ENCODE data around the gene RBBP8NL. TPM values are rescaled to one million over a fixed set of nuclear protein-coding genes. Genes with fewer than 3 reads are reported as not detected.

RBBP8NL gene
- total RNA-seq, 6 experiments from 2014 or later: not detected

GRCh38 chr20:62412194-62413024 lies 14.9 kb downstream of the RBBP8NL start:
- DNase-seq: no peak
- no peak overlapping the region for H3K4me3 Mint-ChIP-seq
- TF ChIP-seq, protein P1, sequence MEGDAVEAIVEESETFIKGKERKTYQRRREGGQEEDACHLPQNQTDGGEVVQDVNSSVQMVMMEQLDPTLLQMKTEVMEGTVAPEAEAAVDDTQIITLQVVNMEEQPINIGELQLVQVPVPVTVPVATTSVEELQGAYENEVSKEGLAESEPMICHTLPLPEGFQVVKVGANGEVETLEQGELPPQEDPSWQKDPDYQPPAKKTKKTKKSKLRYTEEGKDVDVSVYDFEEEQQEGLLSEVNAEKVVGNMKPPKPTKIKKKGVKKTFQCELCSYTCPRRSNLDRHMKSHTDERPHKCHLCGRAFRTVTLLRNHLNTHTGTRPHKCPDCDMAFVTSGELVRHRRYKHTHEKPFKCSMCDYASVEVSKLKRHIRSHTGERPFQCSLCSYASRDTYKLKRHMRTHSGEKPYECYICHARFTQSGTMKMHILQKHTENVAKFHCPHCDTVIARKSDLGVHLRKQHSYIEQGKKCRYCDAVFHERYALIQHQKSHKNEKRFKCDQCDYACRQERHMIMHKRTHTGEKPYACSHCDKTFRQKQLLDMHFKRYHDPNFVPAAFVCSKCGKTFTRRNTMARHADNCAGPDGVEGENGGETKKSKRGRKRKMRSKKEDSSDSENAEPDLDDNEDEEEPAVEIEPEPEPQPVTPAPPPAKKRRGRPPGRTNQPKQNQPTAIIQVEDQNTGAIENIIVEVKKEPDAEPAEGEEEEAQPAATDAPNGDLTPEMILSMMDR (IDR thresholded peaks at IDR 0.05): no peak
- no peak overlapping the region for H3K27ac Mint-ChIP-seq
- no peaks in the 10 kb centered on the region for H3K36me3 Mint-ChIP-seq (ENCODE audit: low read depth)
- no peaks in the 10 kb centered on the region for H3K4me1 Mint-ChIP-seq (ENCODE audit: low read depth)
- H3K27me3 Mint-ChIP-seq (ENCODE audit: insufficient read depth): peaks cover 5% of the 10 kb centered on the region
- no peaks in the 10 kb centered on the region for H3K9me3 Mint-ChIP-seq

DNA sequence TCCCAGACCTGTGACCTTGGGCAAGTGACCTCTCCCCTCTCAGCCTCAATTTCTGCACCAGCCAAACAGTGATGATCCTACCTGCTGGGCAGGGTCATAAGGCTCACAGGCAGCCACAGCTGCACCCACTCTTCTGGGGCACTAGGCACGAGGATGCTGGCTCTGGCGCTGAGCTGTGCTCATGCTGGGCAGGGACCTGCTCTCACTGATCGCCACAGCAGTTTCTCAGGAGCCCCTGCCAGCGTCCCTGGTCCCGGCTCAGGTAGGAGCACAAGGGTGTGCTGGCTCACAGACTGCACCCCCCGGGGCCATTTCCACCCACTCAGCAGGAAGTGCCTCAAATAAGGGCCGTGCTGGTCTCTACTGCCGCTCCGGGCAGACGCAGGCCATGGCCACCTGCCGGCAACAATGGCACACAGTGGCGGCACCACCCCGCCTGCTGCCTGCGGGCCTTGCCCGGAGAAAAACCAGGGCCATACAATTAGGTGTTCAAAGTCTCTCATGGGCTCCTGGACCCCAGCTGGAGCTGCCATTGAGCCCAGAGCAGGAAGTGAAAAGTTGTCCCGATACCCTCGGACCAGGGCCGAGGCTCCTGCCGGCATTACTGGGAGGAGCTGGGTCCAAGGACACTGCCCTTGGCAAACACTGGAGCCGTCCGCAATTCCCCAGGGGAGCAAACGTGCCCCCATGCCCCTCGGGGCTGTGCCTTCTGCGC lies 15.7 kb downstream of the RBBP8NL start:
- no peaks in the 10 kb centered on the region for H3K9me3 Mint-ChIP-seq

DNA sequence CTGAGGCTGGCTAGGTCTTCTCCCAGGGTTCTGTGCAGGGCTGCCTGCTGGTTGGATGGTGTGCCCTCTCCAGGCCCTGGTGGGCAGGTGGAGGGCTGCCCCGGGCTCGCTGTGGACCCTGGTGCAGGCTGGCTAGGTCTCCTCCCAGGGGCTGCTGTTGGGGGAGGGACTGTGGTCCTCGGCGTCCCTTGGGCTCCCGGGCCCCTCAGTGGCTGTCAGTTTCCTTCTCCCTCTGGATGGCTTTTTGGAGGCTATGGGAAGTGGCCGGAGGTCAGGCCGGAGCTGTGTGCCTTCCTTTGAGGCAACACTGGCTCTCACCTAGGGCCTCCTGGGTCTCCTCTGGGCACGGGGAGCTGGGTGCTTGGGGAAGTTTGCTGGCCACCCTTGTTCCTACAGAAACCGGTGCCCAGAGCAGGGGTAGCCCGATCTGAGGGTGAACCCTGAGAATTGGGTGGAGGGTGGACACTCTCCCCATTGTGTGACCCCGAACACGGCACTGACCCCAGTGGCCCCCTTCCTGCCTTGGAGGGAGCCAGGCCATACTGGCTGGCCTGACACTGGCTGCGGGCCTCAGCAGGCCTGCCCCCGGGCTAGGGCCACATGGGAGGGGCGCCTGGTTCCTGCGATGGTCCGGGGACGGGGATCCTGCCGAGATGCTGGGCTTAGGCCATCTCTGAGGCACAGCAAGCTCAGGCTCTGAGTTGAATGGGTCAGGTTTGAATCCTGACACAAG lies 16.4 kb downstream of the RBBP8NL start:
- Mint-ChIP-seq H3K27ac (no peak overlapping the region), H3K9me3 (no peaks in the 10 kb centered on the region), H3K36me3 (ENCODE audit: low read depth) (no peaks in the 10 kb centered on the region), H3K4me3 (no peak overlapping the region), H3K4me1 (ENCODE audit: low read depth) (peaks cover 4% of the 10 kb centered on the region; the same call in 1 of the 2 replicates), H3K27me3 (ENCODE audit: insufficient read depth) (peaks cover 3% of the 10 kb centered on the region)
- TF ChIP-seq, protein P1 (IDR thresholded peaks at IDR 0.05): no peak
- no peak for DNase-seq

More for the DNA sequence above, 15.7 kb downstream of the RBBP8NL start:
- no peaks in the 10 kb centered on the region for H3K36me3 Mint-ChIP-seq (ENCODE audit: low read depth)
- TF ChIP-seq, protein P1 (IDR thresholded peaks at IDR 0.05): no peak
- no peak overlapping the region for H3K27ac Mint-ChIP-seq
- no peak overlapping the region for H3K4me3 Mint-ChIP-seq
- H3K4me1 Mint-ChIP-seq (ENCODE audit: low read depth): no peaks in the 10 kb centered on the region
- DNase-seq: no peak
- peaks cover 3% of the 10 kb centered on the region for H3K27me3 Mint-ChIP-seq (ENCODE audit: insufficient read depth)

GRCh38 chr20:62409931-62410745 lies 17.2 kb downstream of the RBBP8NL start:
- H3K27ac Mint-ChIP-seq: no peak overlapping the region

More at GRCh38 chr20:62409931-62410745, 17.2 kb downstream of the RBBP8NL start:
- H3K27me3 Mint-ChIP-seq (ENCODE audit: insufficient read depth): peaks cover 3% of the 10 kb centered on the region
- TF ChIP-seq, protein P1 (IDR thresholded peaks at IDR 0.05): peak; percentile 78
- no peaks in the 10 kb centered on the region for H3K36me3 Mint-ChIP-seq (ENCODE audit: low read depth)
- no peaks in the 10 kb centered on the region for H3K9me3 Mint-ChIP-seq
- no peak overlapping the region for H3K4me3 Mint-ChIP-seq
- H3K4me1 Mint-ChIP-seq (ENCODE audit: low read depth): peaks cover 10% of the 10 kb centered on the region
- peak; percentile 15 for DNase-seq
